Common myeloid progenitor, CD34-positive (primary cell): ENCODE results near the gene POLD4.

Experiments
- CTCF ChIA-PET: fragments of 350-600 bp; sonication (Branson Sonifier 250); formaldehyde crosslinking; loops from one replicate; lab custom pipeline; 2021; ENCODE audit warnings: antibody characterized with exemption; lab: Charles Lee
- POLR2A ChIA-PET: fragments of 350-600 bp; sonication (Branson Sonifier 250); formaldehyde crosslinking; loops from one replicate; lab custom pipeline; 2021; ENCODE audit warnings: antibody characterized with exemption; lab: Charles Lee
- DNase-seq, 3 donors: peaks; one replicate each; pipeline versions ENCODE4 v3.0.0 to v3.0.0-alpha.2; 2013
- H3K27ac ChIP-seq, 2 experiments: 1 replicate in 1 of 2; 2 replicates in 1 of 2; pipeline ENCODE4 v1.7.0; 2013; ENCODE audit warnings: inconsistent platforms in 2 of 2, low read length in 2 of 2, mild to moderate bottlenecking in 2 of 2, low read depth in 1 of 2, moderate library complexity in 1 of 2; ENCODE audit not compliant: severe bottlenecking in 2 of 2, insufficient read depth in 1 of 2, poor library complexity in 1 of 2
- H3K27me3 ChIP-seq, 5 experiments: replicated peaks in 2 of 5; 1 replicate in 3 of 5; 2 replicates in 2 of 5; pipeline versions ENCODE4 v1.6.1 to v1.7.0; 2013; ENCODE audit warnings: low read length in 4 of 5, mild to moderate bottlenecking in 2 of 5, moderate library complexity in 2 of 5, inconsistent platforms in 1 of 5; ENCODE audit not compliant: insufficient read depth in 5 of 5, control insufficient read depth in 4 of 5
- H3K36me3 ChIP-seq, 4 experiments: 1 replicate in 2 of 4; 2 replicates in 2 of 4; pipeline versions ENCODE4 v1.6.1 to v1.7.0; 2013; ENCODE audit warnings: low read length in 3 of 4, control low read depth in 1 of 4, mild to moderate bottlenecking in 1 of 4; ENCODE audit not compliant: control insufficient read depth in 4 of 4, insufficient read depth in 4 of 4
- H3K4me1 ChIP-seq, 4 experiments: 1 replicate in 3 of 4; 2 replicates in 1 of 4; pipeline versions ENCODE4 v1.6.1 to v1.7.1; 2013; ENCODE audit warnings: low read length in 3 of 4, mild to moderate bottlenecking in 3 of 4, control low read depth in 1 of 4, inconsistent platforms in 1 of 4, moderate library complexity in 1 of 4; ENCODE audit not compliant: control insufficient read depth in 4 of 4, insufficient read depth in 4 of 4; ENCODE audit errors: control extremely low read depth in 1 of 4
- H3K4me3 ChIP-seq, 7 experiments: 1 replicate in 4 of 7; 2 replicates in 3 of 7; pipeline versions ENCODE4 v1.5.1 to v1.7.0; 2013; ENCODE audit warnings: mild to moderate bottlenecking in 7 of 7, low read length in 6 of 7, moderate library complexity in 6 of 7, inconsistent platforms in 2 of 7, low read depth in 2 of 7, control low read depth in 1 of 7; ENCODE audit not compliant: insufficient read depth in 4 of 7, control insufficient read depth in 1 of 7; ENCODE audit errors: extremely low read depth in 1 of 7
- H3K9me3 ChIP-seq, 5 experiments: 1 replicate in 4 of 5; 2 replicates in 1 of 5; pipeline versions ENCODE4 v1.6.1 to v1.7.1; 2013; ENCODE audit warnings: low read length in 4 of 5, mild to moderate bottlenecking in 2 of 5, inconsistent platforms in 1 of 5, low read depth in 1 of 5, moderate library complexity in 1 of 5; ENCODE audit not compliant: control insufficient read depth in 4 of 5, insufficient read depth in 2 of 5; ENCODE audit errors: control extremely low read depth in 1 of 5
- WGBS: methylation state at CpG from one replicate; pipeline ENCODE4 v1.1.5; 2013; ENCODE audit not compliant: insufficient coverage; 5-methylcytosine and 5-hydroxymethylcytosine counted together

POLD4 gene

GRCh38 chr11:67309661-67310061 lies 43.7 kb downstream of the POLD4 start:
- peaks cover 5 to 19% (median 11%) of the 10 kb centered on the region in 4 experiments for H3K4me1 ChIP-seq
- WGBS, result 97% methylated on average over 13 of the region's 14 CpGs

GRCh38 chr11:67309166-67309565 lies 44.2 kb downstream of the POLD4 start:
- no peak for DNase-seq
- no peak overlapping the region for H3K4me3 ChIP-seq
- H3K27me3 ChIP-seq, result no peaks in the 10 kb centered on the region
- CTCF ChIA-PET, result interaction anchor here (0.9 to 1.8 kb wide), 3 partner anchors 8 to 45 kb away, joined by 4 to 7 read pairs (median 5); no protein-coding TSS in a partner anchor
- WGBS, result 97% methylated on average over 9 of the region's 11 CpGs
- POLR2A ChIA-PET, result no interaction called here
- H3K9me3 ChIP-seq, result no peaks in the 10 kb centered on the region
- no peak overlapping the region for H3K27ac ChIP-seq
- H3K36me3 ChIP-seq, result peaks cover 0 to 53% (median 27%) of the 10 kb centered on the region in 4 experiments
- peaks cover 5 to 24% (median 16%) of the 10 kb centered on the region in 4 experiments for H3K4me1 ChIP-seq

More at GRCh38 chr11:67309661-67310061, 43.7 kb downstream of the POLD4 start:
- H3K27me3 ChIP-seq, result no peaks in the 10 kb centered on the region
- peaks cover 0 to 53% (median 27%) of the 10 kb centered on the region in 4 experiments for H3K36me3 ChIP-seq
- H3K4me3 ChIP-seq, result no peak overlapping the region
- DNase-seq, result no peak
- H3K9me3 ChIP-seq, result no peaks in the 10 kb centered on the region
- ChIA-PET POLR2A (interaction anchor here (0.7 kb wide), 1 partner anchor 21 kb away, joined by 3 read pairs; the partner anchor contains the start of gene ANKRD13D), CTCF (interaction anchor here (0.9 to 1.9 kb wide), 4 partner anchors 8 to 42 kb away, joined by 4 to 5 read pairs (median 4); no protein-coding TSS in a partner anchor)
- no peak overlapping the region for H3K27ac ChIP-seq

- Histone ChIP-seq H3K27me3 (no peaks in the 10 kb centered on the region), H3K4me3 (no peak overlapping the region), H3K4me1 (peaks cover 5 to 32% (median 22%) of the 10 kb centered on the region in 4 experiments), H3K9me3 (no peaks in the 10 kb centered on the region), H3K27ac (no peak overlapping the region), H3K36me3 (peaks cover 0 to 53% (median 27%) of the 10 kb centered on the region in 4 experiments)
- 97% methylated on average over 14 of the region's 20 CpGs for WGBS
- ChIA-PET POLR2A (no interaction called here), CTCF (interaction anchor here (1.2 to 1.8 kb wide), 3 partner anchors 9 to 44 kb away, joined by 3 to 7 read pairs (median 5); partner anchors contain the start of gene ANKRD13D)
- no peak for DNase-seq
Observed at GRCh38 chr11:67308031-67308866, 45.1 kb downstream of the POLD4 start.

GRCh38 chr11:67307545-67308001 lies 45.8 kb downstream of the POLD4 start:
- ChIA-PET CTCF (interaction anchor here (1.2 to 3.7 kb wide), 4 partner anchors 8 to 44 kb away, joined by 3 to 23 read pairs (median 6); partner anchors contain the start of gene ANKRD13D), POLR2A (no interaction called here)
- WGBS, result over 99% methylated on average over 12 of the region's 12 CpGs

GRCh38 chr11:67306769-67307544 lies 46.4 kb downstream of the POLD4 start:
- H3K9me3 ChIP-seq, result no peaks in the 10 kb centered on the region
- H3K36me3 ChIP-seq, result peaks cover 0 to 60% (median 27%) of the 10 kb centered on the region in 4 experiments
- POLR2A ChIA-PET, result no interaction called here
- no peak overlapping the region for H3K4me3 ChIP-seq
- H3K4me1 ChIP-seq, result peaks cover 0 to 32% (median 23%) of the 10 kb centered on the region in 4 experiments
- H3K27me3 ChIP-seq, result no peaks in the 10 kb centered on the region
- H3K27ac ChIP-seq, result no peak overlapping the region
- CTCF ChIA-PET, result interaction anchor here (3.7 kb wide), 1 partner anchor 9 kb away, joined by 23 read pairs; no protein-coding TSS in a partner anchor
- 95% methylated on average over 19 of the region's 19 CpGs for WGBS
- no peak for DNase-seq

More at GRCh38 chr11:67307545-67308001, 45.8 kb downstream of the POLD4 start:
- no peak overlapping the region for H3K4me3 ChIP-seq
- peaks cover 2 to 32% (median 21%) of the 10 kb centered on the region in 4 experiments for H3K4me1 ChIP-seq
- H3K36me3 ChIP-seq, result peaks cover 0 to 56% (median 27%) of the 10 kb centered on the region in 4 experiments
- DNase-seq, result no peak
- no peaks in the 10 kb centered on the region for H3K9me3 ChIP-seq
- H3K27ac ChIP-seq, result no peak overlapping the region
- no peaks in the 10 kb centered on the region for H3K27me3 ChIP-seq

- Histone ChIP-seq H3K27me3 (no peaks in the 10 kb centered on the region), H3K36me3 (peaks cover 0 to 61% (median 36%) of the 10 kb centered on the region in 4 experiments), H3K4me3 (peak overlapping the region in 5 of 7 experiments; percentile 65 to 88 (median 81)), H3K27ac (no peak overlapping the region), H3K9me3 (no peaks in the 10 kb centered on the region), H3K4me1 (peaks cover 0 to 33% (median 24%) of the 10 kb centered on the region in 4 experiments)
- WGBS, result 96% methylated on average over 13 of the region's 14 CpGs
- CTCF ChIA-PET, result interaction anchor here (0.6 to 4.1 kb wide), 7 partner anchors 11 to 58 kb away, joined by 3 to 35 read pairs (median 3); no protein-coding TSS in a partner anchor
- POLR2A ChIA-PET, result interaction anchor here (0.6 to 6.7 kb wide), 2 partner anchors 15 to 38 kb away, joined by 5 to 79 read pairs; partner anchors contain the start of gene ANKRD13D
- no peak for DNase-seq
Observed at GRCh38 chr11:67304511-67305113, 48.7 kb downstream of the POLD4 start.
